Inflammatory macrophage treated with lipopolysaccharide for 1 hour (primary cell): ENCODE measurements around the gene SMYD1.
A peak's percentile ranks its signal among the peaks of the same experiment; 100 is the strongest.

Experiments
- DNase-seq, 2 donors: peaks; one replicate each; pipeline ENCODE4 v3.0.0-alpha.2; 2020 to 2022

Gene SMYD1

DNA sequence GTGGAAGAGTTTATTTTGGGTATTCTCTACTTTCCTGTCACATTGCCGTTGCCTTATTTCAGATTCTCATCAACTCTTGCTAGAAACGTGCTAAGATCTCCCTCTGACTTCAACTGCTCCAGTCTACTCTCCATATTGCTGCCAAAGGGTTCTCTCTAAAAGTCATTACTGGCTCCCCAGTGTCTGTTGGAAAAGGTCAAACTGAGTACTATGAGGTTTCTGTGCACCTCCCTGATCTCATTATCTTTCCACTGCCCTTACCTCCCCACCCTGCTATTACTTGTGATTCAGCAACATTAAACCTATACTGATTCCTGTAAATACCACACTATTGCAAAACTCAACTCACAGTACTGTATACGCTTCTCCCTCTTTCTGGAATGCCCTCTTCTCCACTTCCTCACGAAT is 10.2 kb upstream of the SMYD1 start:
- DNase-seq, result no peak

GRCh38 chr2:88058191-88058590 is 9.4 kb upstream of the SMYD1 start:
- no peak for DNase-seq

DNA sequence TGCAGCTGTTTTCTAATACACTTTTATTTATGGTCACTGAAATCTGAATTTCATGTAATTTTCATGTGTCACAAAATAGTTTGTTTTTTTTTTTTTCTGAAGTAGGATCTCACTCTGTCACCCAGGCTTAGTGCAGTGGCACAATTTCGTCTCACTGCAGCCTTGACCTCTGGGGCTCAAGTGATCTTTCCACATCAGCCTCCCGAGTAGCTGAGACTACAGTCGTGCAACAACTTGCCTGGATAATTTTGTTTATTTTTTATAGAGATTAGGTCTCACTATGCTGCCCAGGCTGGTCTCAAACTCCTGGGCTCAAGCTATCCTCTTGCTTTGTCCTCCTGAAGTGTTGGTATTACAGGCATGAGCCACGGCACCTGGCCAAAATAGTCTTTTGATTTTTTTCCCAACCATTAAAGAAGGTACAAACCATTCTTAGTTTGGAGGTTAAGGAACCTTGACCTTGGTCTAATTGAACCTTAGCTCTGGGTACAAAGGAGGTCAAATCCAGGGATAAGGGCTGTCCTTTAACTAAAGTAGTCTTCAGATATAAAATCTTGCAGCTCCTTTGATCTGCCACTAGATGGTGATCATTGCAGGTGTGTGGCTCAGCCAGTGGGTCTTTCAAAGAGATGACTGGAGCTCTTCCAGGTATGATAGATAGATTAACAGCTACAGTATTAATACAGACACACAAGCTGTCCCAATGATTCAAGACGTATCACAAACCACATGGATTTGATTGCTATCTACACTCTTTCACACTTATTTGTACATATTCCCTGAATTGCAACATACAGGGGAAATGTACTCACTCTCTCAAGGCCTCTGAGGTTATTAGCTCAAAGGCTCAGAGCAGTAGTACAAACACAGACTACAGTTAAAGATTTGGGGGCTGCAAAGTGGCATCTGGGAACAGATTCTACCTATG is 7.4 kb upstream of the SMYD1 start:
- DNase-seq, result peak in 1 of 2 donors; percentile 50

DNA sequence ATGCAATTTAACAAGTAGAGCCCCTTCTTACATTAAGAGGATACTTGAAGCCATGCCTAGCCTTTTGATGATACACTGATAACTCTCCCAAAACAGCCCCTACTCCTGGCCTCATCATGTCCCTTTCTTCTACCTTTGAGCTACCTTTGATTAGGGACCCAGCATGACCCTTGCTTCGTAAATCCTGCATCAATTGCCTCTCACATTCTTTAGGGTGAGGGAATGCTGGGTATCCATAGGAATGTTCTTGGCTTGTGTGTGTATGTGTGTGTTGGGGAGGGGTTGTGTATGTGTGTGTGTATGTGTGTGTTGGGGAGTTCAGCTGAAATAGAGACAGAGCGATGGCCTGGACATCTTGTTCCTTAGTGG is 6.7 kb upstream of the SMYD1 start:
- no peak for DNase-seq

- no peak for DNase-seq
Observed at GRCh38 chr2:88061295-88061694, 6.3 kb upstream of the SMYD1 start.

GRCh38 chr2:88066543-88066942 is 1.1 kb upstream of the SMYD1 start:
- no peak for DNase-seq

- no peak for DNase-seq
Observed at GRCh38 chr2:88067189-88067588, 436 bp upstream of the SMYD1 start.

- no peak for DNase-seq
Observed at GRCh38 chr2:88068044-88068443, 419 bp downstream of the SMYD1 start.

DNA sequence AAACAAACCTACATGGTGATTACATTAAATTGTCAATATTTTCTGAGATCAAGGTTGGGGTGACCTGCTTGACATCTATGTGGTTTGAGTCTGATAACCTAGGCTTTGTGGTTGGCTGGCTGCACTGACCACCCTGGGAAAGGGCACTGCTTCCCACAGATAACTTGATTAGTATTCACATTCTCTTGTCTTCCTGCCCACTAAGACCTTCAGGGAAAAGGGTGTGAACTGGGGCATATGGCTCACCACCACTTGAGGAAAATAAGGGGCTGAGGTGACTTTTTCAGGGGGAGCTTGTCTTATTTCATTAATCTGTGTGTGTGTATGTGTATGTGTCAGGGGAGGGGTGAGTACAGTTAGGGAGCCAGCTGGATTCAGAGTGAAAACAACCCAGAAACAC is 1.5 kb downstream of the SMYD1 start:
- no peak for DNase-seq

- no peak for DNase-seq
Observed at GRCh38 chr2:88070055-88070454, 2.4 kb downstream of the SMYD1 start.

GRCh38 chr2:88071365-88071764 is 3.7 kb downstream of the SMYD1 start:
- DNase-seq, result no peak

GRCh38 chr2:88074150-88074549 is 6.5 kb downstream of the SMYD1 start:
- no peak for DNase-seq

DNA sequence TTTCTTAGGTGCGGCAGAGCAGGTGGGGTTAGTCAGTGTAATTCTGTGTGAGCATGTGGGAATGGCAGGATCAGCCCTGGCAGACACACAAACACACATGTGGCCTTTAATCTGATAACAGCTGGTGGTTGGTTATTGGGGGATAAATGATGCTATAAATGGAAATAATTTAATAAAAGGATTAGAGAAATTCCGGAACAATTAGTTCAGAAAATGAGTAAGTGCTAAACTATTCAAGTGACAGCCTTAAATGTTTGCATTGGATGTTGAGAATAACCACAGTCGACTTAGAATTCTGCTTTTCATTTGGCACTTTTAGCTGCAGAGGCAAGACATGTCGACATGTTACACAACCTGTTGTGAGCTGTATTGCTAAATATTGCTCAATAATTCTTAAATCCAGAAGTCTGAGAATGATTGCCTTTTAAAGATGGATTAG is 7.2 kb downstream of the SMYD1 start:
- peak; percentile 43 to 48 for DNase-seq

GRCh38 chr2:88077080-88077479 is 9.5 kb downstream of the SMYD1 start:
- no peak for DNase-seq

DNA sequence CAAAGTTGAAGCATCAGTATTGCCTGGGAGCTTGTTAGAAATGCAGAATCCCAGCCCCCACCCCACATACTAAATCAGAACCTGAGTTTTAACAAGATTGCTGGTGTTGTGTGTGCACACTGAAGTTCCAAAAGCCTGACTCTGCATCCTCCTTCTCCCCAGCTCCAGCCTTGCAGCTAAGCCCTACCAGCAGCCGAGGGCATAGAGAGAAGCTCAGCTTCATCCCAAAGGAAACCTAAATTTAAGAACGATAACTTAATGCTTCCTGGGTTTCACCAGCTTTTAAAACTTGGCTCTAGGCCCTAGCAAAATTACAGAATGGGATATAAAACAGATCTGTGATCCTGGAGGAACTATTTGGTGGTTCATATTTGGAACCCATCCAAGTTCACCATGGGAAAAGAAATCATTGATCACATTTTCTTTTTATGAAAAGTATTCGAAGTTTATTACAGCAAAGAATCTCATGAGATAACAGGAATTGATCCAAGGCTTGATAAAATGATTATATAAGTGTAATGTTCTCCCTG is 11.1 kb downstream of the SMYD1 start:
- DNase-seq, result no peak

DNA sequence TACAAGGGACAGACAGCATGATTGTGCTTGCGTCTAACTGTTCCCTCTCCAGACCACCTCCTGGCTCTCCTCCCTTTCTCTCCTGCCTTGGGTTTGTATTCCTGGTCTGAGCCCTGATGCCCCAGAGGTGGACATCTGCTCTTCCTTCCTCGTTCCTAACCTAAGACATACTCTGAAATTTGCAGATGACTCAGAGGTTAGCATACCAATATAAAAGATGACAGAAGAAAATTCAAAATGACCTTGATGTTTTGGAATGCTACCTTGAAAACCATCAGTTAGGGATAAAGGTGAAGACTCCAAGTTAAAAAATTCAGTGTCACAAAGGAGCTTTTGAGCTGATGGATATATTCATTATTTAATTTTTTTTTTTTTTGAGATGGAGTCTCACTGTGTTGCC is 12.9 kb downstream of the SMYD1 start:
- DNase-seq, result no peak

- no peak for DNase-seq
Observed at GRCh38 chr2:88081924-88082608, 14.4 kb downstream of the SMYD1 start.

DNA sequence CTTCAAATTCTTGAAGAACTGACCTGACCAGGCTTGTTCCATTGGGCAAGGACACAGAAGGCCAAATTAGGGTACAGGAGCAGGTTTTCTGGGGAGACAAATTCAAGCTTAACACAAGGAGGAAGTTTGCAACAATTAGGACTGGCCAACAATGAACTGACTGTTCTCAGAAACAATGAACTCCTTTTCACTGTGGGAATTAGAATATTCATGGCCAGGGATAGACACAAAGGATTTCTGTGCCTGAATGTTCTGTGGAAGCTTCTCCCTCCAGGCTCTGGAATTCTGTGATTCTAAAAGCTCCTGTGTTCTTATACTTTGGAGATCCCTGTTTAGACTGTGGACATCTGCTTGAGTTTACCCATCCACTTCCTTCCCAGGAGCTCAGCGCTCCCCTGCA is 15.2 kb downstream of the SMYD1 start:
- DNase-seq, result no peak

DNA sequence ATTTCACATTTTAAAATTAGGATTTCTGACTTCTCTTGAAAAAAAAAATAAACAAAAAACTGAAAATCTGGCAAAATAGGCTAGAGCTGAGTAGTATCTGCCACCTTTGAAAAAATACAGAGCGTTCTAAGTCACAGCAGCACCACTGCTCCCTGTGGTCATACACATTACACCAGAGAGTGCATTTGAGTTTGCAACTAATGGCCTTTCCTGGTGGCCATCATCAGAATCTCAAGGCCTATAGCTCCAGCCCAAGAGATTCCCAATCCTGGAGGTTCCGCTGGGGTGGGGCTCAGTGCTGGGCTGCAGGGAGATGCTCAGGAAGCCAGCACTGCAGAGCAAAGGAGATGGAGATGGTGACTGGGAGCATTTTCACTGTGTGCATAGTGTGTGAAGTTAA is 17.5 kb downstream of the SMYD1 start:
- no peak for DNase-seq

DNA sequence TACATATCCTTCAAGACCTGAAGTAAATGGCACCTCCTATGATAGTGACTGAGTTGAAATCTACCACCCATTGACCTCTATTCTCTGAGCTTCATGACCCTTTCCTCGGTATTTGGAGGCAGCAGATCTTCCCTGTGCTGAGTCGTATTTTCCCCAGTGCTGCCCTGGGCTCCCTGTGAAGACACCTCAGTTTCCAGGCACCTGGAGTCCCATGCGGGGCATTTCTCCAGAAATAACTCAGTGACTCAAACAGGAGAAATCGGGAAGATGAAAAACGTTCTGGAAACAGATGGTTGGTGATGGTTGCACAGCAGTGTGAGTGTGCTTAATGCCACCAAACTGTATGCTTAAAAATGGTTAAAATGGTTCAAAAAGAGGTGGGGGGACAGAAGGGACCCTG is 18.0 kb downstream of the SMYD1 start:
- no peak for DNase-seq

DNA sequence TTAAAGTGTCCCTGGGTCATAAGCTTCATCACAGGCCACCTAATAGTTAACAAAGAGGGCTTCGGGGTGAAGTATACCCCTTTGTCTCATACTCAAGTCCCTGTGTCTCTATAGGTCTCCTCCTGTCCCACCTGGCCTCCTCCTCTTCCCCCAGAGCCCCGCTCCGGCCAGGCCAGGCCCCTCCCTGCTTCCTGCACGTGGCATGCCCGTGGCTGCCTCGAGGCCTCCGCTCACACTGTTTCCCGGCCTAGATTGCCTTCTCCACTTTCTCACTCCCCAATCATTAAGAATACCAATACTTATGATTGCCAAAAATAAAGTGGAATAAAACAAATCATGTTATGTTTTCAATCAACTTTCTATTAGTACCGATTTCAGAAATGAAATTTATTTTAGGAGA is 18.8 kb downstream of the SMYD1 start:
- no peak for DNase-seq

DNA sequence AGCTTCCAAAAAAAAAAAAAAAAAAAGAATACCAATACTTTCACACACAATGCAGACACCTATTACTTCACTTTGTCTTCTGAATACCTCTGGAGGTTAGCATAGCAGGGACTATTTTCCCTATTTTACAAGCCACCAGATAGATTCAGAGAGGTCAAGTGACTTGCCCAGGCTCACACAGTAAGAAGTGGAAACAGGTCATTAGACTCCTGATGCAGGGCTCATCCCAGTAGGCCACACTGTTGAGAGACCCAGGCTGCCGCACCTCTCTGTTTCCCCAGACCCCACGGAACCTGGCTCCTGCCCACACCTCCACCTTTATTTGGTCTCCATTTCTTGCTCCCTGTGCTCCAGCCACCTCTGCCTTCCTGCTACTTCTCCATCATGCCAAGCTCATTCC is 19.4 kb downstream of the SMYD1 start:
- DNase-seq, result no peak

DNA sequence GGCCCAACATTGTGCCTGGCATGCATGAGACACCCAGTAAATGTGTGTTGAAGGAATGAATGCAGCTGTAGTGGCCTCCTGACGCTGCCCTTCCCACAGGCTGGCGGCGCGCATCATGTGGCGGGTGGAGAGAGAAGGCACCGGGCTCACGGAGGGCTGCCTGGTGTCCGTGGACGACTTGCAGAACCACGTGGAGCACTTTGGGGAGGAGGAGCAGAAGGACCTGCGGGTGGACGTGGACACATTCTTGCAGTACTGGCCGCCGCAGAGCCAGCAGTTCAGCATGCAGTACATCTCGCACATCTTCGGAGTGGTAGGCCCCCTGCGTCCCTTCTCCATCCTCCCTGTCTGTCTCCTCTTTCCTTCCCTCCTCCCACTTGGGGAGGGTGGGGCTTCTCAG is 20.1 kb downstream of the SMYD1 start:
- DNase-seq, result no peak

- DNase-seq, result no peak
Observed at GRCh38 chr2:88088999-88089398, 21.4 kb downstream of the SMYD1 start.
